GM18508 (cell line): ENCODE measurements around the gene POFUT1.

Source experiments
- ATAC-seq: cut with Tn5 transposase; IDR thresholded peaks from one replicate; pipeline ENCODE4 v1.9.1; 2021; ENCODE audit warnings: moderate number of reproducible peaks; ENCODE audit not compliant: insufficient read depth, unreplicated experiment

POFUT1 gene

DNA sequence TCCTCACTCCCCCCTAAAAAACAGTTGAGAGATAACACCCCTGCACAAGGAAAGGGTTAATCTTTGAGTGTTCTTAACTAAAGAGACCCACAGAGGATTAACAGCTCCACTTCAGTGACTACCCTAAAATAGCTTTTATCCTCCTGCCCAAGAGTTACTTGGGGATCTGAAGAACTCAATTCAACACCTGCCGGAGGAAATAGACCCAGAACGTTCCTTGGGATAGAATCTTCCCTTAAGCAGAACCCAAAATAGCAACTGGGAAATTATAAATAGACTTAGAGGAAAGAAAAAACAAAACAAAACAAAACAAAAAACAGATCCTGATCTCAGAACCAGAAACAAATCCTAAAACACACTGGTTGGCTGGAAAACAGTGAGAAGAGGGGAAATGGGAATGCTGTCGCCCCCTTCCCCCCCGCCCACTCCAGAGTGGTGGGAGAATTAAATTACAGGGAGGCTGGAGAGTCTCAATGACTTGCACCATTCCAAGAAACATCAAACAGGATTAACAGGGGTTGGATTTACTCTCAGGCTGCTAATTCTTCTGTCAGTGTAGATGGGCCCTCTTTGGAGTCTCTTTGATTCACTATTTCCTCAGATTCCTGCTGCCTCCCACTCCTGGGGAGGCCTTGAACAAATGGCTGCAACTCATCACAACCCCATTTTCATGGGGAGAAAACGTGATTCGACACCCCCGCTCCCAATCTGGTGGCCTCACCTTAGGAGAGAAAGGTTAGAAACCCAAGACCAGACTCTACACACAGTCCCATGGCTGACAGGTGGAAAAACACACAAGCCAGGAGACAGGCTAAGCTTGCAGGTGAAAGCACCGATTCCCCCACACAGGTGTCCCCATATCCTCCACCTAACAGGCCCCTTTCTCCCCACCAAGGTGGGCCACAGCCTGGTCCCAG, 1.6 kb upstream of the POFUT1 start:
- ATAC-seq = no peak

DNA sequence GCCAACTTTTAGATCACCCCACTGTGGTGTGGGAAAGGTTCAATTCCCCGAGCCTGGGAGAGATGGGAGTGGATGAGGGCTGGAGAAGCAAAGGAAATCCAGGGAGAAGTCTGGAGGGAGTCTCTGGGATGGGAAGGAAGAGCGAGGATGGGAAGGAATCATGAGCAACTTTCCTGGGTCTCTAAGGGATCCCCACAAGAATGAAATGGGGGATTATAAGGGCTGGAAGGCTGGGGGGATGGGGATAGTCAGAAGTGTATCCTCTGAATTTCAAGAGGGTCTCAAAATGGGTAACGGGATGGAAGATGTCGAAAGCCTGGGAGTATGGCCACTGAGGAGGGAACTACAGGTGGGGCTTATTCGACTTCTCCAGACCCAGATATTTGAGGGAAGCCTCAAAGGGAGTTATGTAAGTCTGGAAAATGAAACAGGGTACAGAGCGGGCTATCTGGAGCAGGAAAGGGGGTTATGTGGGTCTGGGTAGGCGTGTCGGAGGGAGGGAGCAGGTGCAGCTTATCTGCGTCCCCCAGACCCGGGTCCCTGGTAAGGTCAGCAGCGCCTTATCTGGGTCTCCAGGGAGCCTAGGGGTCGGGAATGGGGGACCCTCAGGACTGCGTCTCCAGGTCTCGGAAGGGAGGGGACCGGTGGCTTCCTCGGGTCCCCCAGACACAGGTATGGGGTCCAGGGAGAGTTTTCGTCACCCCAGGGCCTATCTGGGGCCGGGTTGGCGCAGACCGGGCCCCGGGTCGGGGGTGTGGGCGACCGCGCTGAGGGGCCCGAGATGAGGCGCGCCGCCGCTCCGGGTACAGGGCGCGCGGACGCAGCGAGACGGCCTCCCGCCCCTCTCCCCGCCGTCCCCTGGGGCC, 687 bp upstream of the POFUT1 start:
- ATAC-seq = no peak

- no peak for ATAC-seq
These were observed 947 bp downstream of the POFUT1 start for GRCh38 chr20:32208499-32209154.

GRCh38 chr20:32209850-32210605, 2.3 kb downstream of the POFUT1 start:
- no peak for ATAC-seq

GRCh38 chr20:32213870-32214269, 6.2 kb downstream of the POFUT1 start:
- ATAC-seq = no peak

DNA sequence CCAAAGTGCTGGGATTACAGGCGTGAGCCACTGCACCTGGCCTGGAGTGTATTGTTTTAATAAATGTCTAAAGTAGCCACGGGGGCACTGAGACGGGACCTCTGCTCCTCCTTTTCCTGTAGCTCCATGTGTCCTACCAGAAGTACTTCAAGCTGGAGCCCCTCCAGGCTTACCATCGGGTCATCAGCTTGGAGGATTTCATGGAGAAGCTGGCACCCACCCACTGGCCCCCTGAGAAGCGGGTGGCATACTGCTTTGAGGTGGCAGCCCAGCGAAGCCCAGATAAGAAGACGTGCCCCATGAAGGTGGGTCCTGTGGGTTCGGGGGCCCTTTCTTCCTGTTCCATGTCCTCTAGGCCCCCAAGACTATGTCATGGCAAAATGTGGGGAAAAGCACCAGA, 7.5 kb downstream of the POFUT1 start:
- no peak for ATAC-seq

DNA sequence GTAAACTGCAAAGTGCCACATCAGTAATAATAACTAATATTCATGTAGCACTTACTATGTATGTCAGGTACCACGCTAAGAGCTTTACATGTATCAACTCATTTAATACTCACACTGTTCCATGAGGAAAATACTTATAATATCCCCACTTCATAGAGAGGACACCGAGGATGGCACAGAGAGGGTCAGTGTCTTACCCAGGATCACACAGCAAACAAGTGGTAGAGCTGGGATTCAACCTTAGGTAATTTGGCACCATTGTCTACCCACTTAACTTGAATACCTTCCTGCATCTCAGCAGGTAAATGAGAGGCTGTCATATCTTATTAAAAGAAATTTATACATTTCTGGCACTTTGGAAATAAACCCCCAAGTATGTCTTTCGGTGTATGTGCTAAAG, 8.0 kb downstream of the POFUT1 start:
- ATAC-seq = no peak

- no peak for ATAC-seq
These were observed 8.8 kb downstream of the POFUT1 start for GRCh38 chr20:32216179-32217142.

GRCh38 chr20:32218156-32218900, 10.6 kb downstream of the POFUT1 start:
- no peak for ATAC-seq

GRCh38 chr20:32224463-32224862, 16.8 kb downstream of the POFUT1 start:
- no peak for ATAC-seq

DNA sequence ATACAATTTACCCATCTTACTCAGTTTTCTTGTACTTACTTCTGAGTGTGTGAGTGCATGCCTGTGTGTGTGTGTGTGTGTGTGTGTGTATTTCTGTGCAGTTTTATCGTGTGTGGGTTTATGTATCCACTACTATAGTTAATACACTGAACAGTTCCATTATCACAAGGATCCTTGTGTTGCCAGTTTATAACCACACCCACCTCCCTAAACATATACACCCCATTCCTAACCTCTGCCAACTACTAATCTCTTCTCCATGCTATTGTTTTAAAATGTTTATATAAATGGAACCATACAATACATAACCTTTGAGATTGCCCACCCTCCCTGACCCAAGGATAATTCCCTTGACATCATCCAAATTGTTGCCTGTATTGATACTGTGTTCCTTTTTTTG, 18.7 kb downstream of the POFUT1 start:
- ATAC-seq = no peak

GRCh38 chr20:32227306-32227705, 19.6 kb downstream of the POFUT1 start:
- no peak for ATAC-seq

- no peak for ATAC-seq
These were observed 20.3 kb downstream of the POFUT1 start for GRCh38 chr20:32227744-32228688.

DNA sequence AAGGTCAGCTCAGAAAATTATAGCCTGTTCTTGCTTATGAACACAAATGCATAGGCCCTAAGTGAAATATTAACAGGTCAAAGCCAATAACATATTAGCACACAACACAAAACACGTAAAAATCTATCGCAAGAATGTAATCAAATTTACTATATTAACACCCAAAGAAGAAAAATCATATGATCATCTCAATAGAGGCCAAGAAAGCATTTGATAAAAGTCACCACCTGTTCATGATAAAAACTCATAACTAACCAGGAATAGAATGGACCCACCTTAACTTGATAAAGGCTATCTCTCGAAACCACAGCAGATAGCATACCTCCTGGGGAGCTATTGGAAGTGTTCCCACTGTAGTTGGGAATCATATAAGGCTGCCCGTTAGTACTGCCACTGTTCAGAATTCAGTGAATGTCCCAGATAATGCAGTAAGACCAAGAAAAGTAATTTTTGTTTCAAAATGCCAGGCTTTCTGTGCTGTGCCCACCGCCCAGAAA, 21.6 kb downstream of the POFUT1 start:
- no peak for ATAC-seq

DNA sequence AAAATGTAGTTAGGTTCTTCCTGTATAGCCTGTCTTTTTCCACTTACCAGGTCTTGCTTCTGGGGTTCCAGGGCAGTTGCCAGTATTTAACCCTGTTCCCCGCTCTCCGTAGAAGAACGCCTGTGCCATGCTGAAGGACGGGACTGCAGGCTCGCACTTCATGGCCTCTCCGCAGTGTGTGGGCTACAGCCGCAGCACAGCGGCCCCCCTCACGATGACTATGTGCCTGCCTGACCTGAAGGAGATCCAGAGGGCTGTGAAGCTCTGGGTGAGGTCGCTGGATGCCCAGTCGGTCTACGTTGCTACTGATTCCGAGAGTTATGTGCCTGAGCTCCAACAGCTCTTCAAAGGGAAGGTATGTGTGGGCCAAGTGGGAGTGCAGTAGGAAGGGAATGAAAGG, 23.0 kb downstream of the POFUT1 start:
- no peak for ATAC-seq

DNA sequence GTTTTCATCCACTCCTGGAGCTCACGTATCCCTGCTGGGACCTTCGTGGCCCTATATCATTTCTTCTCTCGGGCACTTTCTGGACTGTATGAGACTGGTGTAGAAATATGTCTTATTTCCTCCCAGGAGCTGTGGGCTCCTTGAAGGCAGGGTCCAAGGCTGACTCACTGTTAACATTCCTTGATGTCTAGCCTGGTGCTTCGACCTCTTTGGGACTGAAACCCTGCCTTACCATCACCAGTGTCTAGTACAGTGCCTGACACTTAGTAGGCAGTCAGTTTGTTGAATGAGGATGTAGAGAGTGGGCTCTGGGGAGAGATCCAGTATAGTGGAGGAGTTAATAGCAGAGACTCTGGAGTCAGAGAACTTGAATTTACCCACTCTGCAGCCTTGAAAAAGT, 23.6 kb downstream of the POFUT1 start:
- ATAC-seq = no peak

DNA sequence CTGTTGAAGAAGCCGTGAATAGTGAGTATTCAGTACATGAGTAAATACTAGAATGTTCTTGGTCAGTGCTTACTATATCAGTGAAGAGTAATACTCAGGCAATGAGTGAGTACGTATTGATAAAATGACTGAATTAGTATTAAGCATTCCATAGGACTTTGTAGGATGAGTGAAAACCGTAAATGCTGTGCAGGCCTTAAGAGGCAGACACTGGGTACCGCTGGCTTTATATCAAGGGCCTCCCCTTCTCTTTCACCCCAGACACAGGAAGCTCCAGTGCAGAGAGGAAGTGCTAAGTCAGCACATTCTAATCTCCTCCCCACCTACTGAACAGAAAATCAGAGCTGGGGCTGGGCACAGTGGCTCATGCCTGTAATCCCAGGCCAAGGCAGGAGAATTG, 24.2 kb downstream of the POFUT1 start:
- ATAC-seq = no peak
